Caco-2 (cell line): ENCODE results near the gene ERBB2. TPM values are rescaled to one million over a fixed set of nuclear protein-coding genes. Genes with fewer than 3 reads are reported as not detected.

ENCODE experiments used
- BruUV-seq: library from RNA; stranded (reverse); fragments of 400-500 nt; replicated peaks from 2 replicates; lab custom pipeline; 2021; lab: Mats Ljungman, UMichigan
- CTCF ChIA-PET: fragments of 300-600 bp; sonication (Branson Sonifier 250); formaldehyde crosslinking; loops from one replicate; lab custom pipeline; 2022; ENCODE audit warnings: antibody characterized with exemption; lab: Charles Lee
- POLR2A ChIA-PET: fragments of 300-600 bp; sonication (Branson Sonifier 250); formaldehyde crosslinking; loops from one replicate; lab custom pipeline; 2022; ENCODE audit warnings: antibody characterized with exemption; lab: Charles Lee
- DNase-seq, 2 experiments: peaks; one replicate each; pipeline versions ENCODE4 v3.0.0 to v3.0.0-alpha.2; 2020 to 2022
- H3K27me3 ChIP-seq: replicated peaks from 2 replicates; pipeline ENCODE4 v1.6.0; 2011; ENCODE audit warnings: low read length; ENCODE audit not compliant: control insufficient read depth, insufficient read depth
- H3K36me3 ChIP-seq: 2 replicates; pipeline ENCODE4 v1.5.1; 2011; ENCODE audit warnings: low read length; ENCODE audit not compliant: control insufficient read depth, insufficient read depth
- H3K4me1 ChIP-seq: fragments of 250-450 bp; sonication (Bioruptor Pico); 2 replicates; pipeline ENCODE4 v1.5.1; 2020; ENCODE audit warnings: mild to moderate bottlenecking
- H3K4me3 ChIP-seq: 2 replicates; pipeline ENCODE4 v1.5.1; 2011; ENCODE audit warnings: low read depth, mild to moderate bottlenecking, control low read depth, low read length
- H3K9me3 ChIP-seq: fragments of 250-450 bp; sonication (Bioruptor Pico); 2 replicates; pipeline ENCODE4 v1.5.1; 2020; ENCODE audit warnings: mild to moderate bottlenecking, moderate library complexity
- H3K27ac Mint-ChIP-seq: one replicate; pipeline ENCODE4 v1.8.0; 2022; ENCODE audit warnings: mixed read lengths; ENCODE audit not compliant: unreplicated experiment
- H3K27me3 Mint-ChIP-seq: one replicate; pipeline ENCODE4 v1.8.0; 2022; ENCODE audit warnings: mixed read lengths; ENCODE audit not compliant: insufficient read depth, unreplicated experiment
- H3K36me3 Mint-ChIP-seq: one replicate; pipeline ENCODE4 v1.8.0; 2022; ENCODE audit warnings: mild to moderate bottlenecking, mixed read lengths; ENCODE audit not compliant: insufficient read depth, unreplicated experiment
- H3K4me1 Mint-ChIP-seq: one replicate; pipeline ENCODE4 v1.8.0; 2022; ENCODE audit warnings: low read depth, mixed read lengths; ENCODE audit not compliant: unreplicated experiment
- H3K4me3 Mint-ChIP-seq: one replicate; pipeline ENCODE4 v1.8.0; 2022; ENCODE audit warnings: mild to moderate bottlenecking, moderate library complexity, mixed read lengths; ENCODE audit not compliant: unreplicated experiment
- H3K9me3 Mint-ChIP-seq: one replicate; pipeline ENCODE4 v1.8.0; 2022; ENCODE audit warnings: mixed read lengths; ENCODE audit not compliant: unreplicated experiment
- intact Hi-C: fragments of 100-400 bp; cut with micrococcal nuclease; formaldehyde crosslinking; loops from one replicate; pipeline ENCODE4 v1.10.0; 2022; ENCODE audit not compliant: unreplicated experiment
- total RNA-seq: library from RNA; stranded (reverse); gene quantifications from 2 replicates; pipeline ENCODE4 v1.2.3, GENCODE V29; 2022
- TF ChIP-seq, protein P1 (sequence below), 2 experiments: fragments of 200-600 bp in 1 of 2; IDR thresholded peaks; 1 replicate in 1 of 2; 2 replicates in 1 of 2; pipeline versions ENCODE4 v1.5.1 to v1.8.0; 2011 to 2022; ENCODE audit warnings: antibody characterized with exemption in 1 of 2, control low read depth in 1 of 2, inconsistent platforms in 1 of 2, low read depth in 1 of 2, low read length in 1 of 2, mild to moderate bottlenecking in 1 of 2, moderate library complexity in 1 of 2; ENCODE audit not compliant: insufficient read depth in 1 of 2, severe bottlenecking in 1 of 2, unreplicated experiment in 1 of 2

Gene ERBB2
- total RNA-seq, 1 experiment from 2014 or later = 121 TPM

- H3K27ac Mint-ChIP-seq = no peak overlapping the region
- no TSS peak for BruUV-seq
- peaks cover 18% of the 10 kb centered on the region for H3K4me1 Mint-ChIP-seq
- no peaks in the 10 kb centered on the region for H3K27me3 Mint-ChIP-seq
- TF ChIP-seq, protein P1, sequence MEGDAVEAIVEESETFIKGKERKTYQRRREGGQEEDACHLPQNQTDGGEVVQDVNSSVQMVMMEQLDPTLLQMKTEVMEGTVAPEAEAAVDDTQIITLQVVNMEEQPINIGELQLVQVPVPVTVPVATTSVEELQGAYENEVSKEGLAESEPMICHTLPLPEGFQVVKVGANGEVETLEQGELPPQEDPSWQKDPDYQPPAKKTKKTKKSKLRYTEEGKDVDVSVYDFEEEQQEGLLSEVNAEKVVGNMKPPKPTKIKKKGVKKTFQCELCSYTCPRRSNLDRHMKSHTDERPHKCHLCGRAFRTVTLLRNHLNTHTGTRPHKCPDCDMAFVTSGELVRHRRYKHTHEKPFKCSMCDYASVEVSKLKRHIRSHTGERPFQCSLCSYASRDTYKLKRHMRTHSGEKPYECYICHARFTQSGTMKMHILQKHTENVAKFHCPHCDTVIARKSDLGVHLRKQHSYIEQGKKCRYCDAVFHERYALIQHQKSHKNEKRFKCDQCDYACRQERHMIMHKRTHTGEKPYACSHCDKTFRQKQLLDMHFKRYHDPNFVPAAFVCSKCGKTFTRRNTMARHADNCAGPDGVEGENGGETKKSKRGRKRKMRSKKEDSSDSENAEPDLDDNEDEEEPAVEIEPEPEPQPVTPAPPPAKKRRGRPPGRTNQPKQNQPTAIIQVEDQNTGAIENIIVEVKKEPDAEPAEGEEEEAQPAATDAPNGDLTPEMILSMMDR (IDR thresholded peaks at IDR 0.05; ENCODE audit: insufficient read depth in 1 of 2, low read depth in 1 of 2, low read length in 1 of 2, severe bottlenecking in 1 of 2, unreplicated experiment in 1 of 2) = no peak
- CTCF ChIA-PET = interaction anchor here (0.7 to 3.6 kb wide), 7 partner anchors 8 to 33 kb away, joined by 3 to 22 read pairs (median 4); partner anchors contain the start of gene TCAP
- H3K9me3 Mint-ChIP-seq = no peaks in the 10 kb centered on the region
- Histone ChIP-seq H3K4me3 (no peak overlapping the region), H3K4me1 (peaks cover 19% of the 10 kb centered on the region), H3K36me3 (peaks cover 2% of the 10 kb centered on the region; the same call in 1 of the 2 replicates), H3K9me3 (no peaks in the 10 kb centered on the region), H3K27me3 (no peaks in the 10 kb centered on the region)
- no peak for DNase-seq
- intact Hi-C loops = no loop called here
- peaks cover 19% of the 10 kb centered on the region for H3K36me3 Mint-ChIP-seq
- H3K4me3 Mint-ChIP-seq = no peak overlapping the region
- POLR2A ChIA-PET = no interaction called here
Observed at GRCh38 chr17:39655105-39655504, 44.8 kb upstream of the ERBB2 start.

DNA sequence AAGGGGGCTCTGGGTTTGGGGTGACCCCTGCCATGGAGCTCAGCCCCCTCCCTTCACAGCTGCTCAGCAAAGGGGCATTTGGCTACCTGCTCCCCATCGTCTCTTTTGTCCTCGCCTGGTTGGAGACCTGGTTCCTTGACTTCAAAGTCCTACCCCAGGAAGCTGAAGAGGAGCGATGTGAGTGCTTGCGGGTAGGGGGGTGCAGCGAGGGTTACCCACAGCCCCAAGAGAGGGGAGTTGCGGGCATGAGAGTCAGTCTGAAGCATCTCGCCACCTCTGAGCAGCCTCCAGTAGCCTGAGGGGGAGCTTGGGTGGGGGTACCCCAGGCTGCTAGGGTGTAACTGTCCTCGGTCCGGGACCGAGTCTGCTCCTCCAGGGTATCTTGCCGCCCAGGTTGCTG, 41.5 kb upstream of the ERBB2 start:
- Histone ChIP-seq H3K4me3 (no peak overlapping the region), H3K27me3 (no peaks in the 10 kb centered on the region), H3K9me3 (no peaks in the 10 kb centered on the region), H3K4me1 (peaks cover 4% of the 10 kb centered on the region), H3K36me3 (peaks cover 2% of the 10 kb centered on the region)
- no peaks in the 10 kb centered on the region for H3K27me3 Mint-ChIP-seq
- no peak overlapping the region for H3K27ac Mint-ChIP-seq
- no peaks in the 10 kb centered on the region for H3K9me3 Mint-ChIP-seq
- TF ChIP-seq, protein P1 (IDR thresholded peaks at IDR 0.05; ENCODE audit: insufficient read depth in 1 of 2, low read depth in 1 of 2, low read length in 1 of 2, severe bottlenecking in 1 of 2, unreplicated experiment in 1 of 2) = no peak
- ChIA-PET CTCF (interaction anchor here (0.7 kb wide), 1 partner anchor 12 kb away, joined by 3 read pairs; no protein-coding TSS in a partner anchor), POLR2A (no interaction called here)
- no peak for DNase-seq
- H3K4me3 Mint-ChIP-seq = no peak overlapping the region
- H3K36me3 Mint-ChIP-seq = peaks cover 9% of the 10 kb centered on the region
- no TSS peak for BruUV-seq
- intact Hi-C loops = no loop called here
- no peaks in the 10 kb centered on the region for H3K4me1 Mint-ChIP-seq

- no TSS peak for BruUV-seq
- CTCF ChIA-PET = interaction anchor here (0.7 kb wide), 1 partner anchor 12 kb away, joined by 3 read pairs; no protein-coding TSS in a partner anchor
- POLR2A ChIA-PET = no interaction called here
Observed at GRCh38 chr17:39658760-39659159, 41.1 kb upstream of the ERBB2 start.

More at GRCh38 chr17:39658760-39659159, 41.1 kb upstream of the ERBB2 start:
- Mint-ChIP-seq H3K27me3 (no peaks in the 10 kb centered on the region), H3K27ac (no peak overlapping the region), H3K9me3 (no peaks in the 10 kb centered on the region), H3K4me1 (no peaks in the 10 kb centered on the region), H3K4me3 (no peak overlapping the region), H3K36me3 (peaks cover 9% of the 10 kb centered on the region)
- peaks cover 2% of the 10 kb centered on the region for H3K36me3 ChIP-seq
- TF ChIP-seq, protein P1 (IDR thresholded peaks at IDR 0.05; ENCODE audit: insufficient read depth in 1 of 2, low read depth in 1 of 2, low read length in 1 of 2, severe bottlenecking in 1 of 2, unreplicated experiment in 1 of 2) = no peak
- no peaks in the 10 kb centered on the region for H3K9me3 ChIP-seq
- no peaks in the 10 kb centered on the region; the same call in 1 of the 2 replicates for H3K4me1 ChIP-seq
- H3K27me3 ChIP-seq = no peaks in the 10 kb centered on the region
- intact Hi-C loops = no loop called here
- no peak for DNase-seq
- no peak overlapping the region for H3K4me3 ChIP-seq
